HepG2 (cell line): ENCODE results near the gene KRTAP3-1. TPM values are rescaled to one million over a fixed set of nuclear protein-coding genes. Genes with fewer than 3 reads are reported as not detected.

Experiments used
- DMTF1 ChIP-seq: sonication (generic); formaldehyde crosslinking; IDR thresholded peaks from 2 replicates; pipeline ENCODE4 v1.4.0; 2020; ENCODE audit warnings: mild to moderate bottlenecking, missing genetic modification reagents
- MTERF4 ChIP-seq: sonication (generic); formaldehyde crosslinking; IDR thresholded peaks from 2 replicates; pipeline ENCODE4 v1.8.0; 2023; ENCODE audit warnings: mild to moderate bottlenecking, missing genetic modification reagents
- MYC ChIP-seq: sonication (generic); formaldehyde crosslinking; IDR thresholded peaks from 2 replicates; pipeline ENCODE4 v1.9.0; 2021; ENCODE audit warnings: missing genetic modification reagents, borderline replicate concordance
- PRDM4 ChIP-seq: sonication (generic); formaldehyde crosslinking; IDR thresholded peaks from 2 replicates; pipeline ENCODE4 v1.9.0; 2021; ENCODE audit warnings: missing genetic modification reagents, borderline replicate concordance
- RERE ChIP-seq: IDR thresholded peaks from 2 replicates; pipeline ENCODE4 v1.6.1; 2016; ENCODE audit warnings: low read depth, missing genetic modification reagents, missing compliant biosample characterization
- REXO4 ChIP-seq: sonication (generic); formaldehyde crosslinking; IDR thresholded peaks from 2 replicates; pipeline ENCODE4 v1.8.0; 2022; ENCODE audit warnings: missing genetic modification reagents, mild to moderate bottlenecking, borderline replicate concordance
- THAP11 ChIP-seq: IDR thresholded peaks from 2 replicates; pipeline ENCODE4 v1.6.1; 2016; ENCODE audit warnings: missing biosample characterization, missing genetic modification reagents
- XRCC5 ChIP-seq: fragments of 200-400 bp; formaldehyde crosslinking; optimal IDR thresholded peaks from 2 replicates; pipeline ENCODE3; 2017; ENCODE audit warnings: mild to moderate bottlenecking, low read length
- YY1 ChIP-seq: IDR thresholded peaks from 2 replicates; pipeline ENCODE4 v1.6.1; 2011; ENCODE audit warnings: low read length, low read depth, moderate library complexity, mild to moderate bottlenecking; ENCODE audit not compliant: insufficient read depth, insufficient replicate concordance
- ZBTB1 ChIP-seq: sonication (generic); formaldehyde crosslinking; IDR thresholded peaks from 2 replicates; pipeline ENCODE4 v1.4.0; 2020; ENCODE audit warnings: missing genetic modification reagents, borderline replicate concordance
- ZNF224 ChIP-seq: sonication (generic); formaldehyde crosslinking; IDR thresholded peaks from 2 replicates; pipeline ENCODE4 v1.5.0; 2020; ENCODE audit warnings: mild to moderate bottlenecking, missing genetic modification reagents
- ZNF234 ChIP-seq: sonication (generic); formaldehyde crosslinking; conservative IDR thresholded peaks from 2 replicates; pipeline ENCODE4 v1.5.1; 2020; ENCODE audit warnings: mild to moderate bottlenecking, missing genetic modification reagents
- ZNF33A ChIP-seq: sonication (generic); formaldehyde crosslinking; IDR thresholded peaks from 2 replicates; pipeline ENCODE4 v1.5.1; 2020; ENCODE audit warnings: missing genetic modification reagents, mild to moderate bottlenecking, moderate library complexity, borderline replicate concordance
- ZNF597 ChIP-seq: sonication (generic); formaldehyde crosslinking; IDR thresholded peaks from 2 replicates; pipeline ENCODE4 v1.5.0; 2020; ENCODE audit warnings: missing genetic modification reagents
- ZNF839 ChIP-seq: sonication (generic); formaldehyde crosslinking; IDR thresholded peaks from 2 replicates; pipeline ENCODE4 v1.4.0; 2020; ENCODE audit warnings: missing genetic modification reagents, mild to moderate bottlenecking, borderline replicate concordance
- polyA plus RNA-seq, 8 experiments: library from polyadenylated mRNA; depleted of rRNA in 3 of 8; stranded (reverse) in 7 of 8; unstranded in 1 of 8; fragments of >200 nt; fragmentation: Illumina TruSeq in 4 of 8; extraction: Trizol in 4 of 8; gene quantifications; 2 replicates each; pipeline versions ENCODE4 v1.2.1 to v1.2.3, GENCODE V29; 2011 to 2016; ENCODE audit warnings: low read depth in 4 of 8, missing spikeins in 1 of 8, mixed read lengths in 1 of 8; ENCODE audit not compliant: insufficient read depth in 1 of 8
- total RNA-seq, 5 experiments: library from RNA; depleted of rRNA; stranded (reverse); fragments of >200 nt; fragmentation: Illumina TruSeq; extraction: Trizol; gene quantifications; 2 replicates each; pipeline ENCODE4 v1.2.3, GENCODE V29; 2016; ENCODE audit warnings: low read depth in 1 of 5
- TF ChIP-seq, protein P1 (sequence below): sonication (generic); formaldehyde crosslinking; IDR thresholded peaks from 2 replicates; pipeline ENCODE4 v1.5.1; 2020; ENCODE audit warnings: missing genetic modification reagents, mild to moderate bottlenecking, borderline replicate concordance

The KRTAP3-1 gene
- total and polyA plus RNA-seq, 2 of the 13 experiments (the other 11 are each of a cell fraction or from before 2014, with no cell fraction given), result 0.29 to 3.7 TPM

DNA sequence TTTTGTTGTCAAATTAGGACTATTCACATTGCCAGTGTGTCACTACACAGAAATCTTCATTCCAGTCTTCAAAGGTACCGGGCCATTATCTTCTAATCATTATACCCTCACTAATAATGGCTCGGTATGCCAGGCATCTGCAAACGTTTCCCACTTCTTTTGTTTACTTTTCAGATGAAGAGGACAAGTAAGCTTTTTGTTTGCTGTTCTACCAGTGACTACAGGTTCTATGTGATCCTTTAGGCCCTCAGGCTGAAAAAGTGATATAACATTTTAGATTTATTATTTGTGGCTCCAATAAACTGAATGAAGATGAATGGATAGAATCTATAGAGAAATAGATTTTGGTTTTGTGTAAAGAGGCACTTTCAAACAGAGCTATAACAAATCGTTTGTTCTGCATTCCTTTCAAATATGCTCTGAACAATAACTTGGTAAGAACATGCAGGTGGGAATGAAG, 403 bp upstream of the KRTAP3-1 start (continued):
- TF ChIP-seq ZNF597 (no peak), XRCC5 (no peak), PRDM4 (CRISPR knock-in tag) (no peak), MTERF4 (no peak), ZNF839 (CRISPR knock-in tag) (no peak), THAP11 (CRISPR knock-in tag) (peak; percentile 23; the same call in 1 of the 2 replicates), MYC (CRISPR knock-in tag) (no peak), ZNF33A (CRISPR knock-in tag) (no peak), ZNF234 (no peak), DMTF1 (no peak), ZBTB1 (CRISPR knock-in tag) (no peak), YY1 (no peak), RERE (CRISPR knock-in tag) (peak; percentile 74; the same call in 1 of the 2 replicates), ZNF224 (CRISPR knock-in tag) (no peak), REXO4 (no peak)
- TF ChIP-seq, protein P1, sequence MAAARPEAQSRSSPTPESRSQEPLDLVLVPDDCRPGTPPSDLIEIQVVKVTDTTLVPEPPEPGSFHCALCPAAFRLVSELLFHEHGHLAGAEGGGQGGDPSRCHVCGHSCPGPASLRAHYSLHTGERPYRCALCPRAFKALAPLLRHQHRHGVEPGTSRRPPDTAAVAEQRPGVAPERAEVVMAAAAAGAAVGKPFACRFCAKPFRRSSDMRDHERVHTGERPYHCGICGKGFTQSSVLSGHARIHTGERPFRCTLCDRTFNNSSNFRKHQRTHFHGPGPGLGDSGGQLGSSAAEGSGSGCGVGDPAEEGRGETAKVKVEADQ (CRISPR knock-in tag), result no peak
